ENCODE results near the gene MYF6.
"Not testable (repeated sequence)": the region's sequence is repeated elsewhere in the genome, so short reads cannot be mapped to it uniquely, and the experiment has no call there.

Gene MYF6

DNA sequence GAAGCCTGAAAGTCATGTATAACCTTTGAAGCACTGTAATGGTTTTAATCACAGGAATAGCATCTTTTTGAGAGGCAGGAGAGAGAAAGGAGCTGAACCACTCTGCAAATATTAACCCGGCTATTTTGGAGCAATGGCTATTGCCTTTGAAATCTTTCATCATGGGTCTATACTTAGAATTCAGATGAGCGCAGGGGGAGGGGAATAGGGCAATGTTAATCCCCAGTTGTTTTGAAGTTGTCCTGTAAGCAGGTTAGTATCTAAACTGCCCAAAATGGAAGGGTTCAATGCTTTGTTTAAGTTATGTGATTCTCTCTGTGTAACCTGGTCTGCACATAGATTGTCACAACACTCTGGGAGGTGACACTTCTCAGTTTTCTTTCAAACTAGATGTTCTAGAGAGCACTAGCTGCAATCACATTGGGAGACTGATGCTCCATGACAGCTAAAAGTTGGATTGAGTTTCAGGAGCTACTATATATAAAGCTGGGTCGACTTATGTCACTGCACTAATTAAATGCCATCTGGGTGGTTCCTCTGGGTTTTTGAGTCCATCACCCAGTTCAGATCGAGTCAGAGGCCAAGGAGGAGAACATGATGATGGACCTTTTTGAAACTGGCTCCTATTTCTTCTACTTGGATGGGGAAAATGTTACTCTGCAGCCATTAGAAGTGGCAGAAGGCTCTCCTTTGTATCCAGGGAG lies at the start of gene MYF6:
Gene MYF6, plus strand, starts transcription at position 509 of the 704 bp plus-strand sequence. Its CDS starts 86 bp downstream, at position 595.
- no peak for DNase-seq

DNA sequence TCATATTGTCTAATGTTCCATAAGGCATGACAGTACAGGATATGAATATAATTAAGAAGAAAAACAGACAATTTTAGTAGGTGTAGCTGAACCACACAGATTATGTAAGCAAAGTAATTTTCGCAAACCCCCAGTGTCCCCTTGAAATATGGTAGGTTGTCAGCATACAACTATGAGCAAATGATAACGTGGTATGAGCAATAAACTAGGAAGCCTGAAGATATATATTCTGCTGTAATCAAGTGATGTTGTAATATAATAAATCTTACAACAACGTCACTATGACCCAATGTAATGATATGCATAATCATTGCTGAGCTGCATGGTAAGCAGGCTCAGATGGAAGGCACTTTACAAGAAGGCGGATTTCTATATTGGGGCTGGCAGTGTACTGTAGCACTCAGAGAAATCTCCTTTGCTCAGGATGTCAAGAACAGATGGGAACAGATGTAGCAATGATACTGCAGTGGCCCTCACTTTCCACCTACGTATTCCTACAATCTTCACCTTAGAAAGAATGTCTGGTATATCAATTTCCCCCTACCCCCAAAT lies 47.8 kb upstream of the MYF6 start:
- DNase-seq = no peak

DNA sequence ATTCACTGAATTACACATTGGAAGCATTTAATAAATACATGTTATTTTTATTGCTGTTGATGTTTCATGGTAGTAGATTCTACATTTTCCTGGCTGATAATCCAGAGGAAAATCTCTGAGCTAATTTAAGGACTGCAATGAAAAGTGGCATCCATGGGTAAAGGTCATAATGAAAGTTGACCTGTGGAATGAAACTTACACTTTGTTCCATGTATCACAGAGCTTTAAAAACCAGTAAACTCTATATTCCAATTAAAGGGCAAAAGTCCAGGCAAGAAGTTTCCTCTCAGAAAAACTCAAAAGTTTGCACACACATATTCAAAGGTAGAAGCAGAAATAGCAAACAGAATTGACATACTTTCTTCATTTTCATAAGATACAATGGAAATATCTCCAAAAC lies 44.8 kb upstream of the MYF6 start:
- DNase-seq = no peak

DNA sequence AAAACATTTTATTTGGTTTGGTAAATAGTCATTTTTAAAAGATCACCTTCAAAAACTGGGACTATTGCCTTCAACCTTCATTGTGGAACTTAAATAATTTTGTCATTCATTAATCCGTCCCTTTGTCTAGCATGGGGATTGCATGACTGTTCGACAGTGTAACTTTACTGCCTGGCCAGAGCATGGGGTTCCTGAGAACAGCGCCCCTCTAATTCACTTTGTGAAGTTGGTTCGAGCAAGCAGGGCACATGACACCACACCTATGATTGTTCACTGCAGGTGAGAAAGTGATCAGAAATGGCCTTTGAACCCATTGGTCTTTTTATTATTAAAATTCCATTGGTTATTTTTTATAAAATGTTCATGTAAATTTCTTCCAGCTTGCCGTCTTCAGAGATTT lies 37.2 kb upstream of the MYF6 start:
- DNase-seq = no peak

DNA sequence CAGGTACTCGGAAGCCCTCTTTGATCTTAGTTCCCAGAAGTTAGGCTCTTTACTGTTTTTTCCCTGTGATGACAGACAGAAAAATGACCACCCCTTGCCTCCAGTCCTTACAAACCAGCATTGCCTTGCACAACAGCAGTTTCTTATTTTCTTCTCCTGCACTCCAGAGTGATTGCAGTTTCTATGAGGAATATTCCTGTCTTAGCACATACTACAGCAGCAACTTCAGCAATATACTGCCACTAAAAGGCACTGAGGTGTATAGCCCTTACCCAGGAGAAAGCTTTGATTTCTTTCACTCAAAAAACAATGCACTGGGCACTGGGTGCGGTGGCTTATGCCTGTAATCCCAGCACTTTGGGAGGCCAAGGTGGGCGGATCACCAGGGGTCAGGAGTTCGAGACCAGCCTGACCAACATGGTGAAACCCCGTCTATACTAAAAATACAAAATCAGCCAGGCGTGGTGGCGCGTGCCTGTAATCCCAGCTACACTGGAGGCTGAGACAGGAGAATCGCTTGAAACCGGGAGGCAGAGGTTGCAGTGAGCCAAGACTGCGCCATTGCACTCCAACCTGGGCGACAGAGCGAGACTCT lies 31.3 kb upstream of the MYF6 start:
- not testable (repeated sequence) for DNase-seq

DNA sequence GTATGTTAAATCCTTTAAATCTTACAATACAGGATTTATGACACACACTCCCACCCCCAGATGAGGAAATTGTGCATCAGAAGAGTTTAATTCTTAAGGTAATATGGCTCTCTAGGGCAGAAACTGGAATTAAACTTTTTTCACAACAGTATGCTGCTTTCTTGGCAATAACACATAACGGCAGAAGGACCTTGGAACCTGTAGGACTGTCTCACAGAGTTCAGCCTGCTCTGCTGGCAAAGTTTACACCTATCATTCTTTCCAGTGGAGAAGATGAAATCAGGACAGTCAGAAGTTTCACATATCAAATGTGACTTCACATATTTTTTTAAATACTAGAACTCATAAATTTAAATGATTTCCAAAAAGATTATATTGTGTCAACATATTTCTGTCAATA lies 30.6 kb upstream of the MYF6 start:
- DNase-seq = no peak

DNA sequence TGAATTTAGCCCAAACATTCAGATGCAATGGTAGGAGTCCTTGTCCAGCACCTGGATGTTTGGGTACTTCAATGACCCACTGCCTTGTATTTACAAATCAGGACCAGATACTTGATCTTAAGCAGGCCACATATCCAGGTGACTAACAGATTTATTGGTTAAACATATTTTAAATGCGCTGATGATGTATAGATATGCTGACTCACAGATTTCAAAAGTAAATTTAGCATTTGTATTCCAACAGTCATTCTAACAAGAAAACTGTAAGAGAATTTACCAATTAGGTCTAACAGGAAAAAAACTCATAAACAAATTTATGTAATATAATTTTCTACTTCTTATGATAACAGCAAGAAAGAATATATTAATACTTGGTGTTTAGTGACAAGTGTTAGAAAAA lies 29.4 kb upstream of the MYF6 start:
- DNase-seq = no peak

DNA sequence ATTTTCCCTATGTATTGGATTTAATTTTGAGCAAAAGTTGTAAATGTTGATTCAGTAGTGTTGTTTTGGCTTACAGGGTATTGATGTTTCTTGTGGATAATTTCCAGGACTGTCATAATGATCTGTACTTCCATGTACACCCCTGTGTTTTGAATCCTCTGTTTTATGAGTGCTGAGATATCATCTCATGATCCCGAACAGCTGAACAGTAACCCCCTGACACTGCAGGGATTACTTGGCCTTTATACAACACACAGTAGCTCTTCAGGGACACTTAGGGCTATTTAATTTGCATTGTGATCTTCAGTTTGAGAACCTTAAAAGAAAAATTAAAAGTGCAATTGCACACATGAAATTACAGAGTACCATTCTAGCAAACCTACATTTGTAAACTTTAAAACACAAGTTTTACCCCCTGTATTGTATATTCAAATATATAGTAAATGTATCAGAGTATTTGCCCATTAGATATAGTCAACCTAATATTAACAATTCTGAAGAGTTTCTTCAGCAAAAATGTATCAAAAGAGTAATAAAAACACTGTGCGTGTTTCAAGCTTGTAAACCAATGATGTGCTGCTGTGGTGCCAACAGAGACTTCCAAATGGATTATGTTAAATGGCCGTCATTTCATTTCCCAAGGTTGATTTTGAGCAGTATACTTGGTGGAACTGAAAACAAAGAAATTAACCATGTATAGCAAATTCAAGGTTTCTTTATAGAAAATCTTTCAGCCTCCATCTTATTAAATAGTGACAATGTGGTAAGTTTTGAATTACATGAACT lies 27.9 kb upstream of the MYF6 start:
- DNase-seq = no peak

DNA sequence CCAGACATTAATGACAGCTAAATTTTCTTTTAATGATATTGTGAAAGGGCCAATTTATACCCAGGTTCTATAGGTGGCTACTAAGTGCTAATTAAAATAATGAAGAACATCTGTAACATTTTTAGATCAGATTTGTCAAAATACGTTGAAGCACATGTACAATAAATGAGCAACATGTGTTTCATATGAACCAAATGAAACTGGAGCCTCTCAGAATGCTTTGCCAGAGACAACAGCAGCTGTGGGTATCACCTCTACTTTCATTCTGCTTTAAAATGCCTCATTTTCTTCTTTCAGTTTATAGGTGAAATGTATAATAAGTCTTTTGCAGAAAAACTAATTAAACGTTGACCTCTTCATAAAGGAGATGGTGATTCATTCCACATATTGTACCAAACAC lies 26.1 kb upstream of the MYF6 start:
- DNase-seq = no peak

DNA sequence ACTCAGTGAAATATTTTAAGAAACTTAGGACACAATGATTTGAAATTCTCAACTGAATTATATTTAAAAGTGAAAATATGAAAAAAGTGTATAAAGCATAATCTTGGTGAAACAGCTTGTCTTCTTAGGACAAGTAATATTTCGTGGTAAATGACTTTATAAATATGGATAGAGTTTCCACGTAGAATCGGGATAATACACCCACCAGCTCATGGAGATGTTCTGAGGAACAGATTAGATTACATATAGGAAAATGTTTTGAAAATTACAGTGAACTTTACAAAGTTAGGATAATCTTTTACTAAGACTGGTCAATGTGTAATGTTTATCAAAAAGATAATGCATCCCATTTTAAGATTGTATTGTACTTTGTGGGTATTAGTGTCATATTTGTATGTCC lies 25.6 kb upstream of the MYF6 start:
- no peak for DNase-seq

DNA sequence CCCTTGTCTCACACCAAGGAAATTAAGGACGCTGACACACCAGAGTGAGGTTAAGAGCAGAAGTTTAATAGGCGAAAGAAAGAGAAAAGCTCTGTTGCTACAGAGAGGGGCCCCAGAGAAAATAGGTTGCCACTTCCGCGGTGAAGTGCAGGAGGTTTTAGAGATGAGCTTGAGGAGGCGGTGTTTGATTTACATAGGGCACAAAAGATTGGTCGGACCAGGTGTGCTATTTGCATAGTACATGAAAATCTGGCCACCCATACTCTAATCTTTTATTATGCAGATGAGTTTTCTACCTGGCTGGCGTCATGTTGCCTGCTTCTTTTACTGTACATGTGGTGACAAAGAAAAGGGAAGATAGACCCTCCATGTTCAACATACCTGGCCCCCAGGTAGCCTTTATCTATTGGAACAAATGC lies 23.3 kb upstream of the MYF6 start:
- no peak for DNase-seq

DNA sequence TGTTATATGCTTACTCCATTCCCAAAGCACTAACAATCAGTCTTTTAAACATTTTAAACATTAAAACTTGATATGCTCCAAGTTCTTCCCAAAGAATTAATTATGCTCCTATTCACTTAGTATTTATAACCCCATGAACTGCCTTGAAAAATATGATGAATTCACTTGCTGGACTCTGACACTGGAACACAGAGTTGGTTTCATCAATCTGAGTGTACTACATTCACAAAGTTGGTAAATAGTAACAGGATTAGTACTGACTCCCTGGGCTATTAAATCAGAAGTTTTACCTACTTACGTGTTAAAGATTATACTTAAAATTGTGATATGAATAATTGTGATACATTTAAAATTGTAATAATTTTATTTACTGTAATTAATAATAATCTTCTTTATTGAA lies 17.3 kb upstream of the MYF6 start:
- DNase-seq = no peak

DNA sequence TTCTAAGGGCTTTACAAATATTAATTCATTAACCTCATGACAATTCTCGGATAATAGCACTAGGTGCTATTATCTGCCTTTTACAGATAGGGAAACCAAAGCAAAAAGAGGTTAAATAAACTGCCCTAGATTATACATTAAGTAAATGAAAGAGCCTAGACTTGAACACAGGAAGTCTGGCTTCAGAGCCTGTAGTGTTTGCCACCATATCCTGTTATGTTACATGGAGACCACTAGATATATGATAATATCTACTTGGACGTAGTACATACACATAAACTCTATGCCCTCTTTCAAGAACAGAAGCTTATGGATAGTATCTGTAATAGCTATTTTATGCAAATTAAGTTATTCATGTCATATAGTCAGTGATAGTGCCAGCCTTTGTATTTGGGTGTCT lies 16.9 kb upstream of the MYF6 start:
- no peak for DNase-seq

DNA sequence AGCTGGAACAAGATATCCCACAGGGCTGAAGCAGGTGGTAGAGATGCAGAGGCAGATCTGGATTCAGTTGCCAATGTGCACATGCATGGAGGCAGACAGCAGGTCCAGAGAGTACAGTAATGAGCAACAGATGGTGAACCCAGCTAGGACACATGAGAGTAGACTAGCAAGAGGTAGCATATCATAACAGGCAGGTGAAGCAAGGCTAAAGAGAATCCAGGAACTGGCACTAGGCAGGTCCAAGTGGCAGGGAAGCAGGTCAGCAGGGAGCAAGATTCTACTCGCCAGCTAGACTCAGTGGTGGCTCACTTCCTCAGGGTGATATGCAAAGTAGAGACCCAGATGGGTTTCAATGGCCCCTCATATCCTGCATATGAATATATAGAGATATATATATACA lies 15.3 kb upstream of the MYF6 start:
- DNase-seq = no peak

DNA sequence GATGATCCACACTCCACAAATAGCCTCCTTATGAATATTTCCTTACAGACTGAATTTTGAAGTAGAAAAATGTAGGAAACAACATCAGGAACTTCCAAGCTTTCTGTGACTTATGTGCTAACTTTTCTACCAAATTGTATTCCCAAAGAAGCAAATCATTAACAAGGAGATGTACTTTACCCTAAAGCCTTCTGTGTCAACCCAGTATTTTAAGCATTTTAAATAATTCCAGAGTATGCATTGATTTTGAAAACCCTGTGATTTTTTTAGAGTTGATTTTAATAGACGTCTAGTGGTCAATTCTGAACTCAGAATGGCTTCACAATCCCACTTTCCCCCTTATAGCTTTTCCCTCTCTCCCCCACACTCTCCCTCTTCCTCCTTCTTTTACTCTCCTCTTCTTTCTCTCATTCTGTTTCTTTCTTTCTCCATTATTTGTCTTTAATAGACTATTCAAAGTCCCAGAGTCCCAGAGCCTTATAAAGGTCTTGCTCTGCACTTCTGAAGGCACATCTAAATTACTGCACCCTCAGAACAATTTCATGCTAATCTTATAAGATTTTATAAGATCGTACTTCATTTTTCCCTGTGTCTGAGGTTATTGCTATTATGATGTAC lies 10.1 kb upstream of the MYF6 start:
- DNase-seq = no peak

DNA sequence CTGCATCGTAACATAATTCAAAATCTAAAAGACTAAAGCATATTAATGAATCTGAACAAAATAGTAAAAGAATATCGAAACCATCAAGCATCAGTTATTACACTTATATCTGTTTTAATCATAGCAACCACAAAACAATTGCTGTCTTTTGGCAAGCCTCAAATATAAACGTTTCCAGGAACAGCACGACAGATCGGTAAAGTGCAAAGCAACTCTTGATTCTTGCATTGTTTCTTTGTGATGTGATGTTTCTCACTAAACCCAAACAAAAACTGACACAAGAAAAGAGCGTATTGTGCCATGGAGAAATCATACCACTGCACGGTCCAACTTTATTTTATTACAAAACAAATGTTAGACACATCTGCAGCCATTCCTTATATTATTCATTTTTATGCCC lies 9.2 kb upstream of the MYF6 start:
- DNase-seq = no peak

DNA sequence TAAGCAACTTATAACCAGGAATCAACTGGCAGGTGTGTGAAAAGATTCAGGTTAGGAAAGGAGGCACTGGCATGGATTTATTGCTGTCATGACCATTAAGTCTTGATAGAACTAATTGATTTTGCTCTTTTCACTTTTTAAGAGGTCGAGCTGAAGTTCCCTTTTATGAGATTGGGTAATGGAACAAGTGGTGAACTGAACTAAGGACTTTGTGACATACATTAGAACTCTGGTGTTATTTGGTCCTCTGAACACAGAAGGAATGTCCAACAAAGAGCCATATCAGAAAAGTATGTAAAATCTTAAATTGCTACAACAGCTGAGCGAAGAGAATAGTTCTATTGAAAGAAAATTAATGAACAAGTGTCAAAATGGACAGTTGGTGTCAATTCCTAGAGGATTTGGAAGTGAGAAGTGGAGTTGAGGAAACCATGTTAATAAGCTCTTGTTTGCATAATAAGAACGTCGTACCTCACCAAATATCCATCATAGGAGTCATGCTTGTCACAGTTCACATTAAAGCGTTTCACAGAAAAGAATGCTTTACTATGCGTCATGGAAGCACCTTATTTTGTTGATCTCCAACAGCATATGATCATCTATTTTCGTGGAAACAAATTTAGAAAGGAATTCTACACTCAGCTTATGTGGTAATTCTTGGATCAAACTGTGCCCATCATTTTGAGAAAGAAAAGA lies 8.4 kb upstream of the MYF6 start:
- no peak for DNase-seq

DNA sequence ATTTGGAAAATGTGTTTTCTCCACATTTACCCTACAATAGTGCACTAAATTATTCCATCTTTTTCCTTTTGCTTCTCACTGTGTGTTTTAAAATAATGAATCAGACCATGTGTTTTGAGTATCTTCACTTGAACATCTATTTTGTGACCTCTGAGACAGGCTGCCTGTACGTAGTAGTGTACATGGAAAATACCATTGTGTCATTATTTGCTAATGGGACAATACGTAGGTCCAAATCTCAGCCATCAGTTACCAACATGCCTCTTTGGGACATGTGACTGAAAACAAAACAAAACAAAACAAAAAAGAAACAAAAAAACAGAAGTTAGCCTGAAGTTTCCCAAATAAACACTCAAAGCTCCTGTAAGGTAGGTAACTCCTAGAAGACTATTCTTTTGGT lies 7.1 kb upstream of the MYF6 start:
- no peak for DNase-seq

DNA sequence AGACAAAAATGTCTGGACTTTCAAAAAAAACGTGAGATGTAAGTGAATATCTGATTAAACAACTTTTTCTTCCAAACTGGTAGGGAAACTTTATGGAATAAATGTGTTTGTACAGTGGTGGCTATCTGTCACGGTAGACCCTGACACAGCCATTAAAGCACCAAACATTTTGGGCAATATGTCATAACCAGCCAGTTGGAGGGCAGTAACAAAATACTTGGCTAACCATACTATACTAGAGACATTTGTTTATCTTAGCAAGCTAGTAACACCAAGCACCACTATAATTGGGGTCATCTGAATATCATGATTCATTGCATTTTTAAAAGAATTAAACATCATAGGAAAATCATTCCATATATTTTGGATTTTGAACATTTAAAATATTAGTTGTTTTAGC lies 6.0 kb upstream of the MYF6 start:
- DNase-seq = no peak

DNA sequence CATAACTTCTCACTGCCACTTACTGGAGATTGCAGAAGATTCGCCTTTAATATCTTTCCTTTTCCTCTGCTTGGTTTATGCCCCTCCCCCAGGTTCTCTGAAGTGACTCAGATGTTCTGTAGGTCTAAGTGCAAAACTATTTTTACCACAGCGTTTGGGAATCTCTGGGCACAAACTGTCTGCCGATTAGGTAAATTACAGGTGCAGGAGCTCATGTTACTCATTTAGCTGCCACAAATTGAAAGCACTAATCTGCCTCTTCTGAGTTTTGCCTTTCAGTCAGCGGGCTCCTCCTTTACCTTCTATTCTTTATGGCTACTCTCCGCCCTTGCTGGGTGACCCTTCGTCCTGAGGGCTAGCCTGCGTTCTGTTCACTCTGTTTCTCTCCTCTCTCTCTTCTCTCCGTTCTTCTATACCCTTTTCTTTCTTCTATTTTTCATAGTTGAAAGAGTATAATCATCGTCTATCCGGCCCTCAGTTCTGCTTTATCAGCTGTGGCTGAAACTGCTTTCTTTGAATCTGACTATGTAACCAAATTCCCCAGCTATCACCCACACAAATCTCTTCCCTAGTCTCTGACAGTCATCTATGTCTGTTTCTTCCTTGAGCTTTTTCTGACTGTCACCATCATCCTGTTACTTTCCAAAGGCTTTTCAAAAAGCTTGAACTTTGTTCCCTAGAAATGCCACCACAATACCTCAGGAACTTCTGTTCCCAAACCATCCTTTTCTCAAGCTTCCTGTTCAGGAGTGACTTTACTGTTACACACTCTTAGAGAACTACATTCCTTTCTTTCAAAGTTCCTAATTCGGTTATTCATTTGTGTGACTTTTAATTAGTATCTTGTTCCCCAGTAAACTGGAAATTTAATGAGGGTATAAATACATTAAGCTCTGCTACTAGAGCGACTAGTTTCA lies 4.3 kb upstream of the MYF6 start:
- no peak for DNase-seq

DNA sequence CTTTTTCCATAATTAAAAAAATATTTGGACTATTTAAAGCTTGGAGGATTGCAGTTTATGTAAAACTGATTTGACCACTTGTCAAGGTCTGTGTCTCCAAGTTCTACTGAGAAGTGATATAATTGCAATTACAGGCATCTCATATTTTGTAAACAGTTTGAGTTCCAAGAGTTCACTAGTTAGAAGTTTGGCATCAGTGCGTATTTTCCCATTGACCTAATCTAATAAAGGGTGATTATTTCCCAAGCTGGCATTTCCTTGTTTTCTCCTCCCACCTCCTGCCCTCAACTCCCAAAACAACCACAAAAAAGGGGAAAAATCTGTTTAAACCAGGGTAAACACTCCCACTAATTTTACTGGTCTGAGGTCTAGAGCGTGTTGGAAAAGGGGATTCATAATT lies 3.0 kb upstream of the MYF6 start:
- DNase-seq = no peak

DNA sequence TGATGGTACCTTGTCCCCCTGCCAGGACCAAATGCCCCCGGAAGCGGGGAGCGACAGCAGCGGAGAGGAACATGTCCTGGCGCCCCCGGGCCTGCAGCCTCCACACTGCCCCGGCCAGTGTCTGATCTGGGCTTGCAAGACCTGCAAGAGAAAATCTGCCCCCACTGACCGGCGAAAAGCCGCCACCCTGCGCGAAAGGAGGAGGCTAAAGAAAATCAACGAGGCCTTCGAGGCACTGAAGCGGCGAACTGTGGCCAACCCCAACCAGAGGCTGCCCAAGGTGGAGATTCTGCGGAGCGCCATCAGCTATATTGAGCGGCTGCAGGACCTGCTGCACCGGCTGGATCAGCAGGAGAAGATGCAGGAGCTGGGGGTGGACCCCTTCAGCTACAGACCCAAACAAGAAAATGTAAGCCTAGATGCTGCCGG lies 410 bp downstream of the MYF6 start:
- no peak for DNase-seq

All from left hindlimb (tissue), 1 donor.